Tibial artery (tissue), 4 donors: Measurements from ENCODE around the gene AP3S2.

Experiments used
- DNase-seq, 2 donors: peaks; one replicate each; pipeline ENCODE4 v3.0.0-alpha.2; 2019
- H3K27ac ChIP-seq, 2 donors: fragments of 200-600 bp; sonication (generic) in 1 of 2; 1 replicate in 1 of 2; 2 replicates in 1 of 2; pipeline ENCODE4 v1.5.1; 2018 to 2019; ENCODE audit warnings: mild to moderate bottlenecking in 1 of 2
- H3K27me3 ChIP-seq, 2 donors: fragments of 200-600 bp; sonication (generic) in 1 of 2; one replicate each; pipeline versions ENCODE4 v1.5.1 to v1.6.0; 2016 to 2019
- H3K36me3 ChIP-seq, 3 donors: fragments of 200-600 bp; sonication (generic) in 2 of 3; one replicate each; pipeline ENCODE4 v1.5.1; 2016 to 2019; ENCODE audit warnings: mild to moderate bottlenecking in 2 of 3
- H3K4me1 ChIP-seq, 4 donors: fragments of 200-600 bp; sonication (generic) in 2 of 4; 1 replicate in 3 of 4; 2 replicates in 1 of 4; pipeline ENCODE4 v1.5.1; 2016 to 2019
- H3K4me3 ChIP-seq, 2 donors: fragments of 200-600 bp; sonication (generic) in 1 of 2; 1 replicate in 1 of 2; 2 replicates in 1 of 2; pipeline ENCODE4 v1.5.1; 2018 to 2019; ENCODE audit warnings: mild to moderate bottlenecking in 2 of 2
- H3K9me3 ChIP-seq, 3 donors: fragments of 200-600 bp; sonication (generic) in 1 of 3; one replicate each; pipeline ENCODE4 v1.5.1; 2016 to 2019
- intact Hi-C: fragments of 100-400 bp; cut with DNase I; formaldehyde crosslinking; loops from one replicate; pipeline ENCODE4 v1.15.0; 2023; ENCODE audit warnings: low total_unique reads
- TF ChIP-seq, protein P1 (sequence below), 2 experiments: fragments of 200-600 bp in 1 of 2; fragments of 450-650 bp in 1 of 2; IDR thresholded peaks; one replicate each; pipeline ENCODE4 v1.5.1; 2017 to 2019; ENCODE audit warnings: antibody characterized with exemption in 2 of 2, mild to moderate bottlenecking in 1 of 2, moderate library complexity in 1 of 2

AP3S2 gene

DNA sequence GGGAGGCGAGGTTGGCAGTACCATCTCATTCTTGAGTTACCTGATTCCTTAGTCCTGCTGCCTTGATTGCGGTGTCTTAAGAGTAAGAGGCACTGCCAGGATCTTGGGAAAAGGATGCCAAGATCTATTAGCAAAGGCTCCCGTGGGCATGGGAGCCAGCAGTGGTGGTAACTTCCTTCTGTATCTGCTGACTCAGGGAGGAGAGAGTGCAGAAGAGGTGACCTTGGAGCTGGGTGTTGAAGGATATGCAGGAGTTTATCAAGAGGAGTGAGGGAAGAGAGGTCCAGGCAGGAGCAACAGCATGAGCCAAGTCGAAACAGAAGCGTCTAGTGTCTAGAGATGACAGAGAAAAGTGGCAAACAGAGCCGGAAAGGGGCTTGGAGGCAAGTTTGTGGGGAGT, 113.2 kb downstream of the AP3S2 start:
- no peaks in the 10 kb centered on the region for H3K9me3 ChIP-seq
- no peak for DNase-seq
- no peak overlapping the region for H3K4me3 ChIP-seq
- H3K36me3 ChIP-seq: no peaks in the 10 kb centered on the region
- peaks cover 0 to 28% (median 10%) of the 10 kb centered on the region in 4 donors for H3K4me1 ChIP-seq
- H3K27ac ChIP-seq: no peak overlapping the region
- no peaks in the 10 kb centered on the region for H3K27me3 ChIP-seq
- TF ChIP-seq, protein P1, sequence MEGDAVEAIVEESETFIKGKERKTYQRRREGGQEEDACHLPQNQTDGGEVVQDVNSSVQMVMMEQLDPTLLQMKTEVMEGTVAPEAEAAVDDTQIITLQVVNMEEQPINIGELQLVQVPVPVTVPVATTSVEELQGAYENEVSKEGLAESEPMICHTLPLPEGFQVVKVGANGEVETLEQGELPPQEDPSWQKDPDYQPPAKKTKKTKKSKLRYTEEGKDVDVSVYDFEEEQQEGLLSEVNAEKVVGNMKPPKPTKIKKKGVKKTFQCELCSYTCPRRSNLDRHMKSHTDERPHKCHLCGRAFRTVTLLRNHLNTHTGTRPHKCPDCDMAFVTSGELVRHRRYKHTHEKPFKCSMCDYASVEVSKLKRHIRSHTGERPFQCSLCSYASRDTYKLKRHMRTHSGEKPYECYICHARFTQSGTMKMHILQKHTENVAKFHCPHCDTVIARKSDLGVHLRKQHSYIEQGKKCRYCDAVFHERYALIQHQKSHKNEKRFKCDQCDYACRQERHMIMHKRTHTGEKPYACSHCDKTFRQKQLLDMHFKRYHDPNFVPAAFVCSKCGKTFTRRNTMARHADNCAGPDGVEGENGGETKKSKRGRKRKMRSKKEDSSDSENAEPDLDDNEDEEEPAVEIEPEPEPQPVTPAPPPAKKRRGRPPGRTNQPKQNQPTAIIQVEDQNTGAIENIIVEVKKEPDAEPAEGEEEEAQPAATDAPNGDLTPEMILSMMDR (IDR thresholded peaks at IDR 0.05): no peak
- intact Hi-C loops: no loop called here
